GM12878 (cell line): Measurements from ENCODE around the gene LARP7. TPM values are rescaled to one million over a fixed set of nuclear protein-coding genes. Genes with fewer than 3 reads are reported as not detected.

ENCODE experiments used
- ATAC-seq: fragments of 200-7000 bp; cut with Tn5 transposase; 3 replicates; pipeline ENCODE4 v1.9.1; 2020; ENCODE audit warnings: mild to moderate bottlenecking, moderate library complexity
- BruUV-seq: library from RNA; stranded (reverse); fragments of 400-500 nt; replicated peaks from 2 replicates; lab custom pipeline; 2021; lab: Mats Ljungman, UMichigan
- CTCF ChIA-PET: fragments of 300-600 bp; sonication (Branson Sonifier 250); formaldehyde crosslinking; extraction: SDS; loops from one replicate; lab custom pipeline; 2021; ENCODE audit warnings: inconsistent platforms; lab: Yijun Ruan, JAX
- POLR2A ChIA-PET: fragments of 350-600 bp; formaldehyde crosslinking; extraction: SDS; loops from one replicate; lab custom pipeline; 2021; ENCODE audit warnings: inconsistent platforms; lab: Charles Lee
- RAD21 ChIA-PET: fragments of 300-600 bp; sonication (Branson Sonifier 250); formaldehyde crosslinking; loops from one replicate; lab custom pipeline; 2023; ENCODE audit warnings: antibody characterized with exemption; ENCODE audit not compliant: unreplicated experiment; lab: Charles Lee
- SMC1A ChIA-PET: fragments of 300-600 bp; sonication (Branson Sonifier 250); formaldehyde crosslinking; loops from one replicate; lab custom pipeline; 2023; ENCODE audit not compliant: unreplicated experiment, uncharacterized antibody; lab: Charles Lee
- DNase-seq: peaks from one replicate; pipeline ENCODE4 v3.0.0-alpha.2; 2011; ENCODE audit warnings: low read depth, low spot score
- FAIRE-seq: peaks from 3 replicates; lab custom pipeline; 2011; peaks lifted over from hg19 to GRCh38; lab: Jason Lieb, UNC
- H2AFZ ChIP-seq: 2 replicates; pipeline ENCODE4 v1.6.0; 2011; ENCODE audit warnings: low read depth, low read length, control low read depth; ENCODE audit not compliant: control insufficient read depth
- H3K27ac ChIP-seq: 2 replicates; pipeline ENCODE4 v1.5.1; 2011; ENCODE audit warnings: control low read depth; ENCODE audit not compliant: control insufficient read depth, insufficient read depth
- H3K27me3 ChIP-seq, 2 experiments: replicated peaks in 1 of 2; 2 replicates each; pipeline versions ENCODE4 v1.6.0 to v1.6.1; 2011; ENCODE audit warnings: low read length in 1 of 2; ENCODE audit not compliant: control insufficient read depth in 2 of 2, insufficient read depth in 2 of 2
- H3K36me3 ChIP-seq, 2 experiments: 2 replicates each; pipeline ENCODE4 v1.5.1; 2011; ENCODE audit warnings: low read length in 1 of 2; ENCODE audit not compliant: control insufficient read depth in 2 of 2, insufficient read depth in 2 of 2
- H3K4me1 ChIP-seq: 2 replicates; pipeline ENCODE4 v1.6.1; 2011; ENCODE audit warnings: mild to moderate bottlenecking, low read length, moderate library complexity, mixed read lengths; ENCODE audit not compliant: control insufficient read depth, insufficient read depth
- H3K4me2 ChIP-seq: 2 replicates; pipeline ENCODE4 v1.6.0; 2011; ENCODE audit warnings: control low read depth; ENCODE audit not compliant: control insufficient read depth, insufficient read depth
- H3K4me3 ChIP-seq: fragments of 200-600 bp; sonication (generic); 2 replicates; pipeline ENCODE4 v1.5.1; 2016
- H3K79me2 ChIP-seq: 2 replicates; pipeline ENCODE4 v1.6.0; 2011; ENCODE audit warnings: low read length; ENCODE audit not compliant: control insufficient read depth, insufficient read depth
- H3K9ac ChIP-seq: 2 replicates; pipeline ENCODE4 v1.8.0; 2011; ENCODE audit warnings: low read length, control low read depth, mixed read lengths; ENCODE audit not compliant: control insufficient read depth, insufficient read depth
- H3K9me3 ChIP-seq: replicated peaks from 3 replicates; pipeline ENCODE4 v1.5.1; 2011; ENCODE audit warnings: mild to moderate bottlenecking, low read length; ENCODE audit not compliant: control insufficient read depth, insufficient read depth
- H4K20me1 ChIP-seq: 2 replicates; pipeline ENCODE4 v1.6.0; 2011; ENCODE audit not compliant: control insufficient read depth, insufficient read depth
- RB1 ChIP-seq: fragments of 450-650 bp; formaldehyde crosslinking; IDR thresholded peaks from 2 replicates; pipeline ENCODE4 v1.6.1; 2017; ENCODE audit warnings: mild to moderate bottlenecking, borderline replicate concordance
- RFX5 ChIP-seq: IDR thresholded peaks from 2 replicates; pipeline ENCODE4 v1.6.1; 2011; ENCODE audit warnings: low read depth, low read length, improper control_type of control experiment
- WGBS: methylation state at CpG from one replicate; pipeline ENCODE4 v1.1.6; 2016; ENCODE audit warnings: low lambda C conversion rate; ENCODE audit not compliant: insufficient replicate concordance, insufficient coverage; ENCODE audit errors: missing lambda C conversion rate; 5-methylcytosine and 5-hydroxymethylcytosine counted together
- in situ Hi-C: fragments of 300-500 bp; cut with MboI; formaldehyde crosslinking; loops from 9 replicates; pipeline ENCODE4 v1.14.3; 2018; ENCODE audit warnings: mixed read lengths
- intact Hi-C: fragments of 100-400 bp; cut with micrococcal nuclease; formaldehyde crosslinking; loops from one replicate; pipeline ENCODE4 v1.14.2; 2022; ENCODE audit not compliant: unreplicated experiment
- microRNA counts: library from miRNA; unstranded; fragments of <30 nt; microRNA quantifications from one replicate; lab custom pipeline; 2016
- microRNA-seq: library from miRNA; unstranded; fragments of <30 nt; microRNA quantifications from one replicate; pipeline ENCODE4, GENCODE V29; 2018
- polyA plus RNA-seq, 11 experiments: library from polyadenylated mRNA; depleted of rRNA in 4 of 11; unstranded in 6 of 11; stranded (reverse) in 5 of 11; fragments of >200 nt; fragmentation: Nextera tagmentation in 4 of 11; fragmentation: Illumina TruSeq in 1 of 11; extraction: Ambion mirVana in 4 of 11; extraction: Trizol in 1 of 11; gene quantifications; 1 replicate in 1 of 11; 2 replicates in 10 of 11; pipeline versions ENCODE4 v1.2.1 to v1.2.3, GENCODE V29; 2011 to 2016; ENCODE audit warnings: inconsistent platforms in 2 of 11, missing spikeins in 2 of 11, low read depth in 1 of 11
- small RNA-seq: library from RNA; depleted of rRNA; stranded (forward); fragments of <200 nt; gene quantifications from one replicate; pipeline ENCODE3, GENCODE V24; 2014
- total RNA-seq, 4 experiments: library from RNA; depleted of rRNA in 3 of 4; stranded (reverse); fragments of >200 nt in 3 of 4; fragmentation: Illumina TruSeq in 1 of 4; extraction: Trizol in 1 of 4; gene quantifications; 2 replicates each; pipeline versions ENCODE4 v1.2.1 to v1.2.3, GENCODE V29; 2013 to 2021

Gene LARP7
- total and polyA plus RNA-seq, 10 of the 15 experiments (the other 5 are each of a cell fraction or from before 2014, with no cell fraction given), result 27.8 to 107 (median 61.8) TPM

DNA sequence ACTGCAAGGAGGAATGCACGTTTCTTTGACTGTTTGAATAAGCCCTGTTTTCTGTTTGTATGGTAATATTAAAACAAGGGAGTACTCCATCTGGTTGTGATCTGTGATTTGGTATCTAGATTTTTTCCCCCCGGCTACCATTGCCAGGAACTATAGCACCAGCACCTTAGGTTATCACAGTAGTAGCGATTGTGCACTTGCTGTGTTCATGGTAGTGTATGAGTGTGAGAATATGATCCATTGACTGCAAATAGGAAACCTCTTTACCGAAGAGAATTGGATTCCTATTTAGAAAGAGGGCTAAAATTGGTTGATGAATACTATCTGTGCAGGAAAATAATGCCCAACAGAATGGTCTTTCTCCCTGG lies 69.9 kb downstream of the LARP7 start:
- no peak for DNase-seq
- peak; percentile 13; the same call in 2 of the 3 replicates for ATAC-seq
- SMC1A ChIA-PET, result no interaction called here
- no TSS peak for BruUV-seq
- 0% methylated on average over 4 of the region's 4 CpGs for WGBS
- Histone ChIP-seq H3K9ac (no peak overlapping the region), H3K36me3 (no peaks in the 10 kb centered on the region), H3K79me2 (no peaks in the 10 kb centered on the region), H3K27ac (no peak overlapping the region), H2AFZ (peak overlapping the region; percentile 75; the same call in 1 of the 2 replicates), H3K4me2 (peak overlapping the region; percentile 56; the same call in 1 of the 2 replicates), H4K20me1 (no peaks in the 10 kb centered on the region), H3K27me3 (peaks cover 7 to 12% of the 10 kb centered on the region in 2 experiments; a peak in 3 of 4 replicates), H3K4me1 (no peaks in the 10 kb centered on the region), H3K4me3 (no peak overlapping the region; the same call in 1 of the 2 replicates), H3K9me3 (no peaks in the 10 kb centered on the region; the same call in 2 of the 3 replicates)
- in situ Hi-C loops (no loop called here), intact Hi-C loops (no loop called here)
- RAD21 ChIA-PET, result interaction anchor here (0.8 to 1.4 kb wide), 2 partner anchors 64 to 231 kb away, joined by 3 to 4 read pairs; no protein-coding TSS in a partner anchor
- POLR2A ChIA-PET, result no interaction called here
- TF ChIP-seq RB1 (no peak), RFX5 (no peak)
- FAIRE-seq, result no peak
- CTCF ChIA-PET, result interaction anchor here (0.7 to 1.2 kb wide), 2 partner anchors 59 to 231 kb away, joined by 3 read pairs; no protein-coding TSS in a partner anchor

MicroRNA genes within 50 kb of the gene (microRNA counts, 767-probe panel; counts per million panel counts)
- microRNA hsa-miR-302a-3p (lab: Ali Mortazavi, UCI), result 1,438 counts per million, percentile 53 among the panel's probes with 10 or more counts
- microRNA hsa-miR-302b-3p (lab: Ali Mortazavi, UCI), result 55.3 counts per million
- microRNA hsa-miR-302c-3p (lab: Ali Mortazavi, UCI), result 55.3 counts per million
- microRNA hsa-miR-302d-3p (lab: Ali Mortazavi, UCI), result 2,987 counts per million, percentile 88 among the panel's probes with 10 or more counts
- 784 counts per million, percentile 18 among the panel's probes with 10 or more counts for microRNA hsa-miR-367-3p (lab: Ali Mortazavi, UCI)

Small RNA genes lying within 50 kb of the gene (microRNA-seq; reads per million reads assigned to microRNA genes)
- gene MIR302A (not detected), gene MIR302B (not detected), gene MIR302C (not detected), gene MIR302D (not detected), gene MIR367 (not detected)

Small RNA genes lying within 50 kb of the gene (small RNA-seq; reads per million reads assigned to genes)
- not detected for gene MIR302A
- gene MIR302C, result not detected
- gene MIR302D, result not detected
- gene MIR367, result not detected
- not detected for gene WRBP1

Other genes with a start within 250 kb of the LARP7 start
- gene NEUROG2, start 121.0 kb upstream of the LARP7 start, total RNA-seq (2014; rRNA removed), result 2.2 and 2.6 TPM in 2 replicates
- 1.1 and 1.6 TPM in 2 replicates for gene NEUROG2, start 121.0 kb upstream of the LARP7 start, total RNA-seq (2014; rRNA removed; fragmentation: Illumina TruSeq; extraction: Trizol)
- gene NEUROG2, start 121.0 kb upstream of the LARP7 start, total RNA-seq (2021), result 1.9 and 2.9 TPM in 2 replicates
- gene NEUROG2, start 121.0 kb upstream of the LARP7 start, polyA plus RNA-seq (2011; rRNA removed), result 1.2 and 1.4 TPM in 2 replicates
- 1.2 and 1.9 TPM in 2 replicates for gene NEUROG2, start 121.0 kb upstream of the LARP7 start, polyA plus RNA-seq (2014; fragmentation: Illumina TruSeq; extraction: Trizol)
- gene NEUROG2, start 121.0 kb upstream of the LARP7 start, polyA plus RNA-seq (2014; fragmentation: Nextera tagmentation; extraction: Ambion mirVana), result under 1 TPM; 0.53 to 0.68 TPM
- 2.2 and 3.3 TPM in 2 replicates for gene NEUROG2, start 121.0 kb upstream of the LARP7 start, polyA plus RNA-seq (2014; rRNA removed)
- under 1 TPM; 0.66 to 0.92 TPM for gene NEUROG2, start 121.0 kb upstream of the LARP7 start, polyA plus RNA-seq (2016; fragmentation: Nextera tagmentation; extraction: Ambion mirVana)
- gene ZGRF1, start 234 bp upstream of the LARP7 start, total RNA-seq (2014; rRNA removed), result 18.3 and 27.2 TPM in 2 replicates
- gene ZGRF1, start 234 bp upstream of the LARP7 start, total RNA-seq (2014; rRNA removed; fragmentation: Illumina TruSeq; extraction: Trizol), result 32.1 and 34.0 TPM in 2 replicates
- 16.6 and 20.7 TPM in 2 replicates for gene ZGRF1, start 234 bp upstream of the LARP7 start, total RNA-seq (2021)
- 28.8 and 51.4 TPM in 2 replicates for gene ZGRF1, start 234 bp upstream of the LARP7 start, polyA plus RNA-seq (2011; rRNA removed)
- 23.2 and 36.5 TPM in 2 replicates for gene ZGRF1, start 234 bp upstream of the LARP7 start, polyA plus RNA-seq (2014; fragmentation: Illumina TruSeq; extraction: Trizol)
- 1 to 10 TPM; 8.5 to 9.0 TPM for gene ZGRF1, start 234 bp upstream of the LARP7 start, polyA plus RNA-seq (2014; fragmentation: Nextera tagmentation; extraction: Ambion mirVana)
- gene ZGRF1, start 234 bp upstream of the LARP7 start, polyA plus RNA-seq (2014; rRNA removed), result 16.8 and 20.5 TPM in 2 replicates
- gene ZGRF1, start 234 bp upstream of the LARP7 start, polyA plus RNA-seq (2016; fragmentation: Nextera tagmentation; extraction: Ambion mirVana), result 10 to 100 TPM; 16.6 to 19.7 TPM